ENCODE measurements around the gene A2M.

Gene A2M

GRCh38 chr12:9084417-9084816 is 31.3 kb downstream of the A2M start:
- no peak overlapping the region for H3K4me3 ChIP-seq (ENCODE audit: low read depth, low read length)
- TF ChIP-seq CTCF (IDR thresholded peaks at IDR 0.05; ENCODE audit: low read depth, low read length, missing control alignments): no peak
- H3K27ac ChIP-seq: no peak overlapping the region
- no peak for DNase-seq
- no peaks in the 10 kb centered on the region for H3K36me3 ChIP-seq (replicated peaks)
- in situ Hi-C loops (cut with HindIII; ENCODE audit: low pct_ligation_motif_present, low sequenced_read_pairs): no loop called here
- H3K27me3 ChIP-seq (replicated peaks): no peaks in the 10 kb centered on the region

- Histone ChIP-seq H3K36me3 (replicated peaks) (no peaks in the 10 kb centered on the region), H3K4me3 (ENCODE audit: low read depth, low read length) (no peak overlapping the region), H3K27ac (no peak overlapping the region), H3K27me3 (replicated peaks) (no peaks in the 10 kb centered on the region)
- in situ Hi-C loops (cut with HindIII; ENCODE audit: low pct_ligation_motif_present, low sequenced_read_pairs): no loop called here
- no peak for DNase-seq
- no peak for TF ChIP-seq CTCF (IDR thresholded peaks at IDR 0.05; ENCODE audit: low read depth, low read length, missing control alignments)
Measured at GRCh38 chr12:9083793-9084192, 31.9 kb downstream of the A2M start.

GRCh38 chr12:9081667-9082427 is 33.9 kb downstream of the A2M start:
- DNase-seq: no peak
- TF ChIP-seq CTCF (IDR thresholded peaks at IDR 0.05; ENCODE audit: low read depth, low read length, missing control alignments): no peak
- H3K36me3 ChIP-seq (replicated peaks): no peaks in the 10 kb centered on the region
- no peak overlapping the region for H3K27ac ChIP-seq
- no peak overlapping the region for H3K4me3 ChIP-seq (ENCODE audit: low read depth, low read length)
- in situ Hi-C loops (cut with HindIII; ENCODE audit: low pct_ligation_motif_present, low sequenced_read_pairs): no loop called here
- H3K27me3 ChIP-seq (replicated peaks): no peaks in the 10 kb centered on the region

- no peaks in the 10 kb centered on the region for H3K27me3 ChIP-seq (replicated peaks)
- in situ Hi-C loops (cut with HindIII; ENCODE audit: low pct_ligation_motif_present, low sequenced_read_pairs): no loop called here
- no peak overlapping the region for H3K4me3 ChIP-seq (ENCODE audit: low read depth, low read length)
- TF ChIP-seq CTCF (IDR thresholded peaks at IDR 0.05; ENCODE audit: low read depth, low read length, missing control alignments): peak; percentile 16
- H3K36me3 ChIP-seq (replicated peaks): no peaks in the 10 kb centered on the region
- no peak overlapping the region for H3K27ac ChIP-seq
- no peak for DNase-seq
Measured at GRCh38 chr12:9079883-9080675, 35.6 kb downstream of the A2M start.

- no peak overlapping the region for H3K27ac ChIP-seq
- H3K36me3 ChIP-seq (replicated peaks): no peaks in the 10 kb centered on the region
- H3K27me3 ChIP-seq (replicated peaks): no peaks in the 10 kb centered on the region
- in situ Hi-C loops (cut with HindIII; ENCODE audit: low pct_ligation_motif_present, low sequenced_read_pairs): no loop called here
- H3K4me3 ChIP-seq (ENCODE audit: low read depth, low read length): no peak overlapping the region
- no peak for DNase-seq
- no peak for TF ChIP-seq CTCF (IDR thresholded peaks at IDR 0.05; ENCODE audit: low read depth, low read length, missing control alignments)
Measured at GRCh38 chr12:9079082-9079481, 36.6 kb downstream of the A2M start.

Measured in brain microvascular endothelial cell (primary cell).